Duodenal mucosa (tissue), 2 donors: ENCODE measurements around the gene MFAP4.
"Not testable (repeated sequence)": the region's sequence is repeated elsewhere in the genome, so short reads cannot be mapped to it uniquely, and the experiment has no call there.

Experiments
- H3K27ac ChIP-seq: one replicate; pipeline ENCODE4 v1.7.0; 2013; ENCODE audit warnings: low read depth, low read length
- H3K27me3 ChIP-seq, 2 donors: one replicate each; pipeline ENCODE4 v1.7.0; 2013; ENCODE audit warnings: low read length in 2 of 2, control low read depth in 1 of 2; ENCODE audit not compliant: insufficient read depth in 2 of 2, control insufficient read depth in 1 of 2
- H3K36me3 ChIP-seq, 2 donors: one replicate each; pipeline ENCODE4 v1.7.0; 2013; ENCODE audit warnings: low read length in 2 of 2, control low read depth in 1 of 2; ENCODE audit not compliant: insufficient read depth in 2 of 2, control insufficient read depth in 1 of 2
- H3K4me1 ChIP-seq, 2 donors: one replicate each; pipeline ENCODE4 v1.7.0; 2013; ENCODE audit warnings: low read length in 2 of 2, control low read depth in 1 of 2; ENCODE audit not compliant: insufficient read depth in 2 of 2, control insufficient read depth in 1 of 2
- H3K4me3 ChIP-seq, 2 donors: one replicate each; pipeline ENCODE4 v1.7.0; 2013; ENCODE audit warnings: low read length in 2 of 2, low read depth in 1 of 2
- H3K9ac ChIP-seq, 2 donors: one replicate each; pipeline ENCODE4 v1.7.0; 2013; ENCODE audit warnings: low read length in 2 of 2, low read depth in 1 of 2
- H3K9me3 ChIP-seq, 2 donors: one replicate each; pipeline ENCODE4 v1.7.0; 2013; ENCODE audit warnings: low read length in 2 of 2, control low read depth in 1 of 2; ENCODE audit not compliant: control insufficient read depth in 1 of 2

MFAP4 gene

GRCh38 chr17:19353401-19353800, 33.6 kb downstream of the MFAP4 start:
- H3K4me3 ChIP-seq, H3K27me3 ChIP-seq, H3K4me1 ChIP-seq, H3K27ac ChIP-seq, H3K9ac ChIP-seq, H3K36me3 ChIP-seq, H3K9me3 ChIP-seq: not testable (repeated sequence)

- no peak overlapping the region for H3K27ac ChIP-seq
- H3K9me3 ChIP-seq = no peaks in the 10 kb centered on the region
- H3K9ac ChIP-seq = no peak overlapping the region
- peaks cover 0 to 5% of the 10 kb centered on the region in 2 donors for H3K4me1 ChIP-seq
- H3K4me3 ChIP-seq = no peak overlapping the region
- H3K27me3 ChIP-seq = no peaks in the 10 kb centered on the region
- H3K36me3 ChIP-seq = no peaks in the 10 kb centered on the region
Measured at GRCh38 chr17:19348806-19349205, 38.2 kb downstream of the MFAP4 start.

- Histone ChIP-seq H3K9me3 (no peaks in the 10 kb centered on the region), H3K9ac (no peak overlapping the region), H3K4me1 (peaks cover 0 to 5% of the 10 kb centered on the region in 2 donors), H3K27ac (no peak overlapping the region), H3K27me3 (no peaks in the 10 kb centered on the region), H3K4me3 (no peak overlapping the region), H3K36me3 (no peaks in the 10 kb centered on the region)
Measured at GRCh38 chr17:19348081-19348650, 38.8 kb downstream of the MFAP4 start.

GRCh38 chr17:19347323-19348080, 39.5 kb downstream of the MFAP4 start:
- Histone ChIP-seq H3K27me3 (no peaks in the 10 kb centered on the region), H3K9me3 (no peaks in the 10 kb centered on the region), H3K4me3 (no peak overlapping the region), H3K9ac (no peak overlapping the region), H3K4me1 (peaks cover 0 to 5% of the 10 kb centered on the region in 2 donors), H3K36me3 (no peaks in the 10 kb centered on the region), H3K27ac (no peak overlapping the region)

- H3K36me3 ChIP-seq = no peaks in the 10 kb centered on the region
- H3K27me3 ChIP-seq = no peaks in the 10 kb centered on the region
- H3K4me1 ChIP-seq = peaks cover 0 to 5% of the 10 kb centered on the region in 2 donors
- peak overlapping the region; percentile 32 for H3K27ac ChIP-seq
- H3K9me3 ChIP-seq = no peaks in the 10 kb centered on the region
- H3K4me3 ChIP-seq = no peak overlapping the region
- peak overlapping the region in 1 of 2 donors; percentile 25 for H3K9ac ChIP-seq
Measured at GRCh38 chr17:19346351-19347255, 40.4 kb downstream of the MFAP4 start.

GRCh38 chr17:19345486-19346350, 41.3 kb downstream of the MFAP4 start:
- no peaks in the 10 kb centered on the region for H3K27me3 ChIP-seq
- no peaks in the 10 kb centered on the region for H3K9me3 ChIP-seq
- peak overlapping the region in 1 of 2 donors; percentile 25 for H3K9ac ChIP-seq
- peaks cover 0 to 5% of the 10 kb centered on the region in 2 donors for H3K4me1 ChIP-seq
- H3K4me3 ChIP-seq = no peak overlapping the region
- peak overlapping the region; percentile 32 for H3K27ac ChIP-seq
- no peaks in the 10 kb centered on the region for H3K36me3 ChIP-seq

- Histone ChIP-seq H3K4me3 (no peak overlapping the region), H3K9me3 (no peaks in the 10 kb centered on the region), H3K27me3 (no peaks in the 10 kb centered on the region), H3K9ac (no peak overlapping the region), H3K4me1 (peaks cover 0 to 5% of the 10 kb centered on the region in 2 donors), H3K27ac (no peak overlapping the region), H3K36me3 (no peaks in the 10 kb centered on the region)
Measured at GRCh38 chr17:19345067-19345460, 41.9 kb downstream of the MFAP4 start.

- Histone ChIP-seq H3K36me3 (no peaks in the 10 kb centered on the region), H3K27ac (no peak overlapping the region), H3K4me3 (no peak overlapping the region), H3K27me3 (no peaks in the 10 kb centered on the region), H3K9ac (no peak overlapping the region), H3K4me1 (peaks cover 0 to 5% of the 10 kb centered on the region in 2 donors), H3K9me3 (no peaks in the 10 kb centered on the region)
Measured at GRCh38 chr17:19344311-19345066, 42.5 kb downstream of the MFAP4 start.

GRCh38 chr17:19343671-19344151, 43.3 kb downstream of the MFAP4 start:
- no peaks in the 10 kb centered on the region for H3K9me3 ChIP-seq
- H3K27ac ChIP-seq = no peak overlapping the region
- no peak overlapping the region for H3K9ac ChIP-seq
- no peaks in the 10 kb centered on the region for H3K36me3 ChIP-seq
- no peaks in the 10 kb centered on the region for H3K27me3 ChIP-seq
- H3K4me1 ChIP-seq = peaks cover 0 to 5% of the 10 kb centered on the region in 2 donors
- no peak overlapping the region for H3K4me3 ChIP-seq
